Activated CD4-positive, alpha-beta T cell treated with anti-CD3 and anti-CD28 coated beads, Interleukin-2, amount 50 U/mL, for 48 hours (primary cell): ENCODE measurements around the gene ACTL6B.

Source experiments
- DNase-seq, 2 experiments: peaks; one replicate each; pipeline ENCODE4 v3.0.0-alpha.2; 2020

The ACTL6B gene

GRCh38 chr7:100599911-100600729 lies 56.1 kb downstream of the ACTL6B start:
- no peak for DNase-seq

- no peak for DNase-seq
Observed at GRCh38 chr7:100598425-100598824, 57.8 kb downstream of the ACTL6B start.

- DNase-seq = no peak
Observed at GRCh38 chr7:100595188-100595587, 61.1 kb downstream of the ACTL6B start.
